ENCODE measurements around the gene VPS4B. TPM values are rescaled to one million over a fixed set of nuclear protein-coding genes. Genes with fewer than 3 reads are reported as not detected.

VPS4B gene
- polyA plus RNA-seq, 1 donor from 2014 or later, result 30.5 TPM

DNA sequence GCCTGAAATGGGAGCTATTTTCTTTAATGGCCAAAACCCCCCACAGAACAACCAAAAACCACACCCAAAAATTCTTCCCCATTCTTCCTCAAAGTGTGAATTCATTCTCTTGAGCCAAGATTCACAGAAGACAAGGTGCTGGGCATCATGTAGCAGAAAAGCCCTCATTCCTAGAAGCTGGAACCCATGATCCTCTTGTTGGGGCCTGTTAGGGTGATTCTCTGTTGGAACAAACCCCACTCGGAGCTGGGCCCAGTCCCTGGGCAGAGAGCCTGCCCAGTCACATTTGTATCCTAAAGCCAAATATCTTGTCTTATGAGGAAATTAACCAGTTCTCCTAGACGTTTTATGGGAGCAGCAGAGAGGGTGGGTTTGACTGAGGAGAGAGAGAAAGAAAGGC lies 22.8 kb upstream of the VPS4B start:
- Histone ChIP-seq H3K9me3 (ENCODE audit: low read length) (no peaks in the 10 kb centered on the region), H3K36me3 (ENCODE audit: insufficient read depth, low read length) (no peaks in the 10 kb centered on the region), H2AFZ (ENCODE audit: low read depth, low read length) (no peak overlapping the region), H3K9ac (ENCODE audit: low read length) (no peak overlapping the region), H3K9me2 (ENCODE audit: insufficient read depth, low read length) (no peaks in the 10 kb centered on the region), H4K20me1 (ENCODE audit: insufficient read depth) (no peaks in the 10 kb centered on the region), H3F3A (ENCODE audit: insufficient read depth, low read length, poor library complexity, severe bottlenecking) (no peaks in the 10 kb centered on the region), H3K4me3 (ENCODE audit: low read length) (no peak overlapping the region), H3K4me2 (ENCODE audit: low read length) (no peak overlapping the region), H3K27me3 (ENCODE audit: insufficient read depth, low read depth, low read length) (no peaks in the 10 kb centered on the region), H3K79me2 (replicated peaks; ENCODE audit: insufficient read depth, low read length) (no peaks in the 10 kb centered on the region), H3K27ac (ENCODE audit: low read length) (no peak overlapping the region)
- TF ChIP-seq MXI1 (conservative IDR thresholded peaks at IDR 0.05; ENCODE audit: poor library complexity, severe bottlenecking), result no peak
- no peak for TF ChIP-seq POLR2AphosphoS5 (IDR thresholded peaks at IDR 0.05)
- no peak for TF ChIP-seq RAD21 (conservative IDR thresholded peaks at IDR 0.05)
- no peak for TF ChIP-seq EP300 (conservative IDR thresholded peaks at IDR 0.05; ENCODE audit: poor library complexity, severe bottlenecking)
- no peak for TF ChIP-seq TAF1 (IDR thresholded peaks at IDR 0.05; ENCODE audit: low read depth)
- no peak for TF ChIP-seq EZH2 (IDR thresholded peaks at IDR 0.05; ENCODE audit: borderline replicate concordance, insufficient read depth, low read length, poor library complexity, severe bottlenecking)
- TF ChIP-seq, protein P1, sequence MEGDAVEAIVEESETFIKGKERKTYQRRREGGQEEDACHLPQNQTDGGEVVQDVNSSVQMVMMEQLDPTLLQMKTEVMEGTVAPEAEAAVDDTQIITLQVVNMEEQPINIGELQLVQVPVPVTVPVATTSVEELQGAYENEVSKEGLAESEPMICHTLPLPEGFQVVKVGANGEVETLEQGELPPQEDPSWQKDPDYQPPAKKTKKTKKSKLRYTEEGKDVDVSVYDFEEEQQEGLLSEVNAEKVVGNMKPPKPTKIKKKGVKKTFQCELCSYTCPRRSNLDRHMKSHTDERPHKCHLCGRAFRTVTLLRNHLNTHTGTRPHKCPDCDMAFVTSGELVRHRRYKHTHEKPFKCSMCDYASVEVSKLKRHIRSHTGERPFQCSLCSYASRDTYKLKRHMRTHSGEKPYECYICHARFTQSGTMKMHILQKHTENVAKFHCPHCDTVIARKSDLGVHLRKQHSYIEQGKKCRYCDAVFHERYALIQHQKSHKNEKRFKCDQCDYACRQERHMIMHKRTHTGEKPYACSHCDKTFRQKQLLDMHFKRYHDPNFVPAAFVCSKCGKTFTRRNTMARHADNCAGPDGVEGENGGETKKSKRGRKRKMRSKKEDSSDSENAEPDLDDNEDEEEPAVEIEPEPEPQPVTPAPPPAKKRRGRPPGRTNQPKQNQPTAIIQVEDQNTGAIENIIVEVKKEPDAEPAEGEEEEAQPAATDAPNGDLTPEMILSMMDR (IDR thresholded peaks at IDR 0.05; ENCODE audit: poor library complexity, severe bottlenecking), result no peak
- no peak for TF ChIP-seq REST (IDR thresholded peaks at IDR 0.05; ENCODE audit: borderline replicate concordance)
- TF ChIP-seq SMC3 (conservative IDR thresholded peaks at IDR 0.05; ENCODE audit: poor library complexity), result no peak

- Histone ChIP-seq H3K9me3 (ENCODE audit: low read length) (no peaks in the 10 kb centered on the region), H3K27me3 (ENCODE audit: insufficient read depth, low read depth, low read length) (no peaks in the 10 kb centered on the region), H3K4me3 (ENCODE audit: low read length) (no peak overlapping the region), H3K79me2 (replicated peaks; ENCODE audit: insufficient read depth, low read length) (no peaks in the 10 kb centered on the region), H3K9ac (ENCODE audit: low read length) (no peak overlapping the region), H4K20me1 (ENCODE audit: insufficient read depth) (no peaks in the 10 kb centered on the region), H3K27ac (ENCODE audit: low read length) (no peak overlapping the region), H3K9me2 (ENCODE audit: insufficient read depth, low read length) (no peaks in the 10 kb centered on the region), H3K36me3 (ENCODE audit: insufficient read depth, low read length) (no peaks in the 10 kb centered on the region), H2AFZ (ENCODE audit: low read depth, low read length) (no peak overlapping the region), H3F3A (ENCODE audit: insufficient read depth, low read length, poor library complexity, severe bottlenecking) (no peaks in the 10 kb centered on the region), H3K4me2 (ENCODE audit: low read length) (no peak overlapping the region)
- TF ChIP-seq MXI1 (conservative IDR thresholded peaks at IDR 0.05; ENCODE audit: poor library complexity, severe bottlenecking) (no peak), RAD21 (conservative IDR thresholded peaks at IDR 0.05) (no peak), REST (IDR thresholded peaks at IDR 0.05; ENCODE audit: borderline replicate concordance) (no peak), EZH2 (IDR thresholded peaks at IDR 0.05; ENCODE audit: borderline replicate concordance, insufficient read depth, low read length, poor library complexity, severe bottlenecking) (no peak), SMC3 (conservative IDR thresholded peaks at IDR 0.05; ENCODE audit: poor library complexity) (no peak), POLR2AphosphoS5 (IDR thresholded peaks at IDR 0.05) (no peak), TAF1 (IDR thresholded peaks at IDR 0.05; ENCODE audit: low read depth) (no peak), EP300 (conservative IDR thresholded peaks at IDR 0.05; ENCODE audit: poor library complexity, severe bottlenecking) (no peak)
- TF ChIP-seq, protein P1 (IDR thresholded peaks at IDR 0.05; ENCODE audit: poor library complexity, severe bottlenecking), result no peak
Measured at GRCh38 chr18:63444580-63444979, 22.3 kb upstream of the VPS4B start.

Data from neural cell (in vitro differentiated cells).